Measurements from ENCODE around the gene HHAT. TPM values are rescaled to one million over a fixed set of nuclear protein-coding genes. Genes with fewer than 3 reads are reported as not detected.

Gene HHAT
- total RNA-seq, 4 donors from 2014 or later: 4.8 to 5.9 (median 5.3) TPM

GRCh38 chr1:210587566-210587965 is 258.9 kb downstream of the HHAT start:
- no peak for DNase-seq (ENCODE audit: low spot score in 2 of 2)
- Histone ChIP-seq H3K4me3 (no peak overlapping the region), H3K36me3 (peaks cover 0 to 9% (median 0%) of the 10 kb centered on the region in 3 donors), H3K27me3 (no peaks in the 10 kb centered on the region), H3K4me1 (peaks cover 0 to 5% (median 0%) of the 10 kb centered on the region in 4 donors), H3K9me3 (peaks cover 0 to 5% (median 0%) of the 10 kb centered on the region in 4 donors), H3K27ac (no peak overlapping the region)
- WGBS, 2 donors: 92 to 94% methylated on average over 4 of the region's 4 CpGs
- no peak for TF ChIP-seq CTCF (IDR thresholded peaks at IDR 0.05)
- TF ChIP-seq POLR2A (IDR thresholded peaks at IDR 0.05): no peak
- no peak for TF ChIP-seq EP300 (IDR thresholded peaks at IDR 0.05)

GRCh38 chr1:210588357-210588756 is 259.7 kb downstream of the HHAT start:
- DNase-seq (ENCODE audit: low spot score in 2 of 2): no peak
- Histone ChIP-seq H3K27ac (no peak overlapping the region), H3K27me3 (no peaks in the 10 kb centered on the region), H3K4me3 (no peak overlapping the region), H3K36me3 (peaks cover 0 to 9% (median 0%) of the 10 kb centered on the region in 3 donors), H3K9me3 (peaks cover 0 to 5% (median 0%) of the 10 kb centered on the region in 4 donors), H3K4me1 (peaks cover 0 to 5% (median 0%) of the 10 kb centered on the region in 4 donors)
- TF ChIP-seq CTCF (IDR thresholded peaks at IDR 0.05): no peak
- TF ChIP-seq EP300 (IDR thresholded peaks at IDR 0.05): no peak
- WGBS, 2 donors: 95 to 97% methylated on average over 3 of the region's 3 CpGs

- TF ChIP-seq EP300 (IDR thresholded peaks at IDR 0.05) (no peak), CTCF (IDR thresholded peaks at IDR 0.05) (no peak), POLR2A (IDR thresholded peaks at IDR 0.05) (no peak)
- Histone ChIP-seq H3K4me1 (peaks cover 0 to 5% (median 0%) of the 10 kb centered on the region in 4 donors), H3K27me3 (no peaks in the 10 kb centered on the region), H3K27ac (no peak overlapping the region), H3K9me3 (peaks cover 0 to 5% (median 0%) of the 10 kb centered on the region in 4 donors), H3K4me3 (no peak overlapping the region), H3K36me3 (peaks cover 0 to 9% (median 0%) of the 10 kb centered on the region in 3 donors)
- no peak for DNase-seq (ENCODE audit: low spot score in 2 of 2)
- 50 to 61% methylated on average over 3 of the region's 3 CpGs for WGBS, 2 donors
These were observed 260.2 kb downstream of the HHAT start for GRCh38 chr1:210588946-210589345.

GRCh38 chr1:210591214-210591613 is 262.5 kb downstream of the HHAT start:
- peaks cover 0 to 5% (median 0%) of the 10 kb centered on the region in 4 donors for H3K9me3 ChIP-seq
- H3K4me1 ChIP-seq: peaks cover 0 to 5% (median 0%) of the 10 kb centered on the region in 4 donors
- H3K27ac ChIP-seq: no peak overlapping the region
- 96 to 100% methylated on average over 1 of the region's 1 CpG for WGBS, 2 donors
- no peak overlapping the region for H3K4me3 ChIP-seq
- no peak for TF ChIP-seq EP300 (IDR thresholded peaks at IDR 0.05)
- no peak for TF ChIP-seq CTCF (IDR thresholded peaks at IDR 0.05)
- no peak for TF ChIP-seq POLR2A (IDR thresholded peaks at IDR 0.05)
- DNase-seq (ENCODE audit: low spot score in 2 of 2): no peak
- no peaks in the 10 kb centered on the region for H3K27me3 ChIP-seq
- H3K36me3 ChIP-seq: peaks cover 0 to 9% (median 0%) of the 10 kb centered on the region in 3 donors

GRCh38 chr1:210594605-210595004 is 265.9 kb downstream of the HHAT start:
- Histone ChIP-seq H3K27me3 (no peaks in the 10 kb centered on the region), H3K4me1 (peaks cover 0 to 17% (median 7%) of the 10 kb centered on the region in 4 donors), H3K27ac (no peak overlapping the region), H3K9me3 (peaks cover 0 to 5% (median 0%) of the 10 kb centered on the region in 4 donors), H3K4me3 (no peak overlapping the region), H3K36me3 (peaks cover 0 to 4% (median 0%) of the 10 kb centered on the region in 3 donors)
- WGBS, 2 donors: 41 to 44% methylated on average over 3 of the region's 3 CpGs
- no peak for TF ChIP-seq EP300 (IDR thresholded peaks at IDR 0.05)
- no peak for TF ChIP-seq CTCF (IDR thresholded peaks at IDR 0.05)
- no peak for TF ChIP-seq POLR2A (IDR thresholded peaks at IDR 0.05)
- DNase-seq (ENCODE audit: low spot score in 2 of 2): no peak
